ENCODE data around the gene AAK1. TPM values are rescaled to one million over a fixed set of nuclear protein-coding genes. Genes with fewer than 3 reads are reported as not detected.

The AAK1 gene
- total RNA-seq, 2 donors from 2014 or later = 59.5 to 61.5 TPM

Other genes with a start within 250 kb of the AAK1 start
- gene NFU1, start 206.3 kb downstream of the AAK1 start, total RNA-seq = 10 to 100 TPM; 41.1 to 44.6 TPM
- 100 to 1,000 TPM; 271 to 289 TPM for gene ANXA4, start 98.4 kb upstream of the AAK1 start, total RNA-seq
- 10 to 100 TPM; 22.8 to 27.2 TPM for gene GMCL1, start 185.9 kb upstream of the AAK1 start, total RNA-seq

Data from left colon (tissue), 2 donors.